ENCODE measurements around the gene TRABD2B. TPM values are rescaled to one million over a fixed set of nuclear protein-coding genes. Genes with fewer than 3 reads are reported as not detected.

The TRABD2B gene
- total RNA-seq, 1 experiment from 2014 or later = 10.3 TPM

DNA sequence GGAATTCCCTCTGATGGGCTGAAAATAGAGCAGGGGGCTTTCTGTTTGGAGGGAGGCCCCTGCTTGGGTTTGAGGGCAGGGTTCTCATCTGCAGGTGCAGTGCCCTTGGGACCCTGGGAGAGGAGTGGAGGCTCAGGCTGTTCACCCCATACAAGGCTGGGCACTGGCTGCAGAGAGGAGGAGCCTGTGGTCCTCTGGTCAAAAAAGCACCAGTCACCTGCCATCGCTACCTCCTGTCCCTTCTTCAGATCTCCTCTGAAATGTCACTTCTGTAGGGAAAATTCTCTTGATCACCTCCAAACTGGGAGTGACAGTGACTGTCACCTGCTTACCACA, 108.9 kb downstream of the TRABD2B start:
- peaks cover 13% of the 10 kb centered on the region for H3K4me1 Mint-ChIP-seq
- no peaks in the 10 kb centered on the region for H3K36me3 Mint-ChIP-seq
- TF ChIP-seq, protein P1, sequence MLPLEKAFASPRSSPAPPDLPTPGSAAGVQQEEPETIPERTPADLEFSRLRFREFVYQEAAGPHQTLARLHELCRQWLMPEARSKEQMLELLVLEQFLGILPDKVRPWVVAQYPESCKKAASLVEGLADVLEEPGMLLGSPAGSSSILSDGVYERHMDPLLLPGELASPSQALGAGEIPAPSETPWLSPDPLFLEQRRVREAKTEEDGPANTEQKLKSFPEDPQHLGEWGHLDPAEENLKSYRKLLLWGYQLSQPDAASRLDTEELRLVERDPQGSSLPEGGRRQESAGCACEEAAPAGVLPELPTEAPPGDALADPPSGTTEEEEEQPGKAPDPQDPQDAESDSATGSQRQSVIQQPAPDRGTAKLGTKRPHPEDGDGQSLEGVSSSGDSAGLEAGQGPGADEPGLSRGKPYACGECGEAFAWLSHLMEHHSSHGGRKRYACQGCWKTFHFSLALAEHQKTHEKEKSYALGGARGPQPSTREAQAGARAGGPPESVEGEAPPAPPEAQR (CRISPR knock-in tag; IDR thresholded peaks at IDR 0.05) = no peak
- TF ChIP-seq, protein P2, sequence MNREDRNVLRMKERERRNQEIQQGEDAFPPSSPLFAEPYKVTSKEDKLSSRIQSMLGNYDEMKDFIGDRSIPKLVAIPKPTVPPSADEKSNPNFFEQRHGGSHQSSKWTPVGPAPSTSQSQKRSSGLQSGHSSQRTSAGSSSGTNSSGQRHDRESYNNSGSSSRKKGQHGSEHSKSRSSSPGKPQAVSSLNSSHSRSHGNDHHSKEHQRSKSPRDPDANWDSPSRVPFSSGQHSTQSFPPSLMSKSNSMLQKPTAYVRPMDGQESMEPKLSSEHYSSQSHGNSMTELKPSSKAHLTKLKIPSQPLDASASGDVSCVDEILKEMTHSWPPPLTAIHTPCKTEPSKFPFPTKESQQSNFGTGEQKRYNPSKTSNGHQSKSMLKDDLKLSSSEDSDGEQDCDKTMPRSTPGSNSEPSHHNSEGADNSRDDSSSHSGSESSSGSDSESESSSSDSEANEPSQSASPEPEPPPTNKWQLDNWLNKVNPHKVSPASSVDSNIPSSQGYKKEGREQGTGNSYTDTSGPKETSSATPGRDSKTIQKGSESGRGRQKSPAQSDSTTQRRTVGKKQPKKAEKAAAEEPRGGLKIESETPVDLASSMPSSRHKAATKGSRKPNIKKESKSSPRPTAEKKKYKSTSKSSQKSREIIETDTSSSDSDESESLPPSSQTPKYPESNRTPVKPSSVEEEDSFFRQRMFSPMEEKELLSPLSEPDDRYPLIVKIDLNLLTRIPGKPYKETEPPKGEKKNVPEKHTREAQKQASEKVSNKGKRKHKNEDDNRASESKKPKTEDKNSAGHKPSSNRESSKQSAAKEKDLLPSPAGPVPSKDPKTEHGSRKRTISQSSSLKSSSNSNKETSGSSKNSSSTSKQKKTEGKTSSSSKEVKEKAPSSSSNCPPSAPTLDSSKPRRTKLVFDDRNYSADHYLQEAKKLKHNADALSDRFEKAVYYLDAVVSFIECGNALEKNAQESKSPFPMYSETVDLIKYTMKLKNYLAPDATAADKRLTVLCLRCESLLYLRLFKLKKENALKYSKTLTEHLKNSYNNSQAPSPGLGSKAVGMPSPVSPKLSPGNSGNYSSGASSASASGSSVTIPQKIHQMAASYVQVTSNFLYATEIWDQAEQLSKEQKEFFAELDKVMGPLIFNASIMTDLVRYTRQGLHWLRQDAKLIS (CRISPR knock-in tag; IDR thresholded peaks at IDR 0.05; ENCODE audit: borderline replicate concordance) = no peak
- no peak for TF ChIP-seq MXD4 (CRISPR knock-in tag; IDR thresholded peaks at IDR 0.05; ENCODE audit: borderline replicate concordance)
- no peak for TF ChIP-seq SP1 (CRISPR knock-in tag; conservative IDR thresholded peaks at IDR 0.05)
- TF ChIP-seq ZBTB21 (CRISPR knock-in tag; IDR thresholded peaks at IDR 0.05; ENCODE audit: borderline replicate concordance) = no peak
- TF ChIP-seq JUN (CRISPR knock-in tag; IDR thresholded peaks at IDR 0.05) = no peak
- no peak overlapping the region; the same call in 1 of the 2 replicates for H3K27ac Mint-ChIP-seq
- ChIA-PET CTCF (no interaction called here), POLR2A (no interaction called here)
- ATAC-seq (no peak), DNase-seq (ENCODE audit: low spot score) (no peak)
- no peaks in the 10 kb centered on the region for H3K9me3 Mint-ChIP-seq
- no peaks in the 10 kb centered on the region for H3K27me3 Mint-ChIP-seq (ENCODE audit: low read depth)
- H3K4me3 Mint-ChIP-seq = no peak overlapping the region

DNA sequence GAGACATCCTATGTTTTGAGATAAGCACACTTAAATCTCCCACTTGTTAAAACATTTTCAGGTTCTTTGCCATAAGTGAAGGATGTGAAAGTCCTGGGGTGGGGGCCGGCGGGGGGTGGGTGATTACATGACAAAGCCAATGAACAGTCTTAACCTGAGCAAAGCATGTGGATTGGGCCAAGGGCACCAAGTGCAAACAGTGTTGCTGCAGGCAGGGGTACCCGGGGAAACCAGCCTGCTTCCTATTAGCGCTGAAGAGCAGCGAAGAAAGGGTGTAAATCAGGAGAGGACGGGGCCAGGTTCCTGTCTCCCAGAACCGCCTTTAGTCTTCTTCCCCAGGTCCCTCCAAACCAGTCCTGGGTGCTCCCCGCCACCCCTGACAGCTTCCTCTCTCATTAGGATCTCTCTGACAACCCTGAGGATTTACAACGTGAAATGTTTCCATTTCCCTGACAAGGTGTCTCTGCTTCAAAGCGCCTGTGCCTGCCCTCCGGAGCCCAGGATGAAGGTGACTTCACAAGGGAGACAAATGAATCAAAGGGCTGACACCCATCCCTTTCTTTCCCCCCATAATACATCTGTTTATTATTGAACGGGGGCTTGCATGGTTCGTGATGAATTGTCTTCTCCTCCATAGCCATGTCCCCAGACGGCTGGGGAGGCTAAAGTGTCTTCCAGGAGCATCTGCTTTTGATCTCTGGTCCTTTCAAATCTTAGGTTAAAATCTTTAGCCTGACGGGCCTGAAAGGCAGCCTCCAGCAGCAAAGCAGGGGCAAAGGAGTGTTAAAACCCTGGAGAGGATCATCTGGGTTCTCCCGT, 109.5 kb downstream of the TRABD2B start:
- Mint-ChIP-seq H3K4me3 (no peak overlapping the region), H3K27ac (no peak overlapping the region), H3K27me3 (ENCODE audit: low read depth) (no peaks in the 10 kb centered on the region), H3K9me3 (no peaks in the 10 kb centered on the region), H3K4me1 (peaks cover 11% of the 10 kb centered on the region), H3K36me3 (no peaks in the 10 kb centered on the region)
- ATAC-seq (peak; percentile 76), DNase-seq (ENCODE audit: low spot score) (no peak)
- ChIA-PET CTCF (no interaction called here), POLR2A (no interaction called here)
- no peak for TF ChIP-seq OVOL2 (CRISPR knock-in tag; IDR thresholded peaks at IDR 0.05; ENCODE audit: borderline replicate concordance)
- TF ChIP-seq SP1 (CRISPR knock-in tag; conservative IDR thresholded peaks at IDR 0.05) = no peak
- no peak for TF ChIP-seq FOXP1 (CRISPR knock-in tag; IDR thresholded peaks at IDR 0.05; ENCODE audit: borderline replicate concordance)
- TF ChIP-seq, protein P3, sequence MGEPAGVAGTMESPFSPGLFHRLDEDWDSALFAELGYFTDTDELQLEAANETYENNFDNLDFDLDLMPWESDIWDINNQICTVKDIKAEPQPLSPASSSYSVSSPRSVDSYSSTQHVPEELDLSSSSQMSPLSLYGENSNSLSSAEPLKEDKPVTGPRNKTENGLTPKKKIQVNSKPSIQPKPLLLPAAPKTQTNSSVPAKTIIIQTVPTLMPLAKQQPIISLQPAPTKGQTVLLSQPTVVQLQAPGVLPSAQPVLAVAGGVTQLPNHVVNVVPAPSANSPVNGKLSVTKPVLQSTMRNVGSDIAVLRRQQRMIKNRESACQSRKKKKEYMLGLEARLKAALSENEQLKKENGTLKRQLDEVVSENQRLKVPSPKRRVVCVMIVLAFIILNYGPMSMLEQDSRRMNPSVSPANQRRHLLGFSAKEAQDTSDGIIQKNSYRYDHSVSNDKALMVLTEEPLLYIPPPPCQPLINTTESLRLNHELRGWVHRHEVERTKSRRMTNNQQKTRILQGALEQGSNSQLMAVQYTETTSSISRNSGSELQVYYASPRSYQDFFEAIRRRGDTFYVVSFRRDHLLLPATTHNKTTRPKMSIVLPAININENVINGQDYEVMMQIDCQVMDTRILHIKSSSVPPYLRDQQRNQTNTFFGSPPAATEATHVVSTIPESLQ (CRISPR knock-in tag; IDR thresholded peaks at IDR 0.05) = no peak
- no peak for TF ChIP-seq RORB (CRISPR knock-in tag; IDR thresholded peaks at IDR 0.05)
- TF ChIP-seq, protein P4, sequence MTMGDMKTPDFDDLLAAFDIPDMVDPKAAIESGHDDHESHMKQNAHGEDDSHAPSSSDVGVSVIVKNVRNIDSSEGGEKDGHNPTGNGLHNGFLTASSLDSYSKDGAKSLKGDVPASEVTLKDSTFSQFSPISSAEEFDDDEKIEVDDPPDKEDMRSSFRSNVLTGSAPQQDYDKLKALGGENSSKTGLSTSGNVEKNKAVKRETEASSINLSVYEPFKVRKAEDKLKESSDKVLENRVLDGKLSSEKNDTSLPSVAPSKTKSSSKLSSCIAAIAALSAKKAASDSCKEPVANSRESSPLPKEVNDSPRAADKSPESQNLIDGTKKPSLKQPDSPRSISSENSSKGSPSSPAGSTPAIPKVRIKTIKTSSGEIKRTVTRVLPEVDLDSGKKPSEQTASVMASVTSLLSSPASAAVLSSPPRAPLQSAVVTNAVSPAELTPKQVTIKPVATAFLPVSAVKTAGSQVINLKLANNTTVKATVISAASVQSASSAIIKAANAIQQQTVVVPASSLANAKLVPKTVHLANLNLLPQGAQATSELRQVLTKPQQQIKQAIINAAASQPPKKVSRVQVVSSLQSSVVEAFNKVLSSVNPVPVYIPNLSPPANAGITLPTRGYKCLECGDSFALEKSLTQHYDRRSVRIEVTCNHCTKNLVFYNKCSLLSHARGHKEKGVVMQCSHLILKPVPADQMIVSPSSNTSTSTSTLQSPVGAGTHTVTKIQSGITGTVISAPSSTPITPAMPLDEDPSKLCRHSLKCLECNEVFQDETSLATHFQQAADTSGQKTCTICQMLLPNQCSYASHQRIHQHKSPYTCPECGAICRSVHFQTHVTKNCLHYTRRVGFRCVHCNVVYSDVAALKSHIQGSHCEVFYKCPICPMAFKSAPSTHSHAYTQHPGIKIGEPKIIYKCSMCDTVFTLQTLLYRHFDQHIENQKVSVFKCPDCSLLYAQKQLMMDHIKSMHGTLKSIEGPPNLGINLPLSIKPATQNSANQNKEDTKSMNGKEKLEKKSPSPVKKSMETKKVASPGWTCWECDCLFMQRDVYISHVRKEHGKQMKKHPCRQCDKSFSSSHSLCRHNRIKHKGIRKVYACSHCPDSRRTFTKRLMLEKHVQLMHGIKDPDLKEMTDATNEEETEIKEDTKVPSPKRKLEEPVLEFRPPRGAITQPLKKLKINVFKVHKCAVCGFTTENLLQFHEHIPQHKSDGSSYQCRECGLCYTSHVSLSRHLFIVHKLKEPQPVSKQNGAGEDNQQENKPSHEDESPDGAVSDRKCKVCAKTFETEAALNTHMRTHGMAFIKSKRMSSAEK (CRISPR knock-in tag; IDR thresholded peaks at IDR 0.05; ENCODE audit: borderline replicate concordance) = no peak
- TF ChIP-seq ELF4 (CRISPR knock-in tag; IDR thresholded peaks at IDR 0.05; ENCODE audit: low read depth) = no peak
- no peak for TF ChIP-seq TCF7 (CRISPR knock-in tag; IDR thresholded peaks at IDR 0.05; ENCODE audit: low read depth)

All from WTC11 (cell line).